ENCODE measurements around the gene FUS. TPM values are rescaled to one million over a fixed set of nuclear protein-coding genes. Genes with fewer than 3 reads are reported as not detected.

The FUS gene
- total and polyA plus RNA-seq, 2 of the 13 experiments (the other 11 are each of a cell fraction or from before 2014, with no cell fraction given), result 68.1 to 168 TPM

- TF ChIP-seq SOX13 (IDR thresholded peaks at IDR 0.05) (0 out of 2 replicates have a peak, but pooled peaks have one; percentile 0), SOX13 (CRISPR knock-in tag; conservative IDR thresholded peaks at IDR 0.05 in 1 of 2, IDR thresholded peaks at IDR 0.05 in 1 of 2) (no peak), SIN3B (IDR thresholded peaks at IDR 0.05; ENCODE audit: low read length) (no peak), ZNF317 (CRISPR knock-in tag; IDR thresholded peaks at IDR 0.05) (peak; percentile 61; the same call in 1 of the 2 replicates), EP300 (IDR thresholded peaks at IDR 0.05; ENCODE audit: low read depth in 2 of 2, low read length in 2 of 2) (no peak), EP300 (CRISPR knock-in tag; IDR thresholded peaks at IDR 0.05; ENCODE audit: borderline replicate concordance) (0 out of 2 replicates have a peak, but pooled peaks have one; percentile 15), ZNF3 (CRISPR knock-in tag; IDR thresholded peaks at IDR 0.05) (0 out of 2 replicates have a peak, but pooled peaks have one; percentile 30), ZNF768 (CRISPR knock-in tag; IDR thresholded peaks at IDR 0.05) (peak; percentile 99), ZNF282 (IDR thresholded peaks at IDR 0.05; ENCODE audit: partially characterized antibody) (no peak), MEF2D (CRISPR knock-in tag; IDR thresholded peaks at IDR 0.05) (no peak), MEIS2 (CRISPR knock-in tag; IDR thresholded peaks at IDR 0.05) (peak; percentile 16; the same call in 1 of the 2 replicates), CCDC6 (CRISPR knock-in tag; IDR thresholded peaks at IDR 0.05) (no peak), ZMYM3 (CRISPR knock-in tag; IDR thresholded peaks at IDR 0.05) (peak; percentile 95), ZNF335 (CRISPR knock-in tag; IDR thresholded peaks at IDR 0.05) (0 out of 2 replicates have a peak, but pooled peaks have one; percentile 54), NFIC (IDR thresholded peaks at IDR 0.05; ENCODE audit: low read length) (no peak), RAD21 (CRISPR knock-in tag; IDR thresholded peaks at IDR 0.05) (0 out of 2 replicates have a peak, but pooled peaks have one; percentile 9), SETDB1 (CRISPR knock-in tag; IDR thresholded peaks at IDR 0.05; ENCODE audit: borderline replicate concordance) (0 out of 2 replicates have a peak, but pooled peaks have one; percentile 57), ZBTB4 (CRISPR knock-in tag; IDR thresholded peaks at IDR 0.05; ENCODE audit: borderline replicate concordance) (0 out of 2 replicates have a peak, but pooled peaks have one; percentile 15), FOXC1 (CRISPR knock-in tag; IDR thresholded peaks at IDR 0.05; ENCODE audit: borderline replicate concordance) (no peak)
Measured at GRCh38 chr16:31179219-31179746, 656 bp upstream of the FUS start (continued).

All from HepG2 (cell line).